Psoas muscle (tissue), 8 donors: Measurements from ENCODE around the gene USP21. TPM values are rescaled to one million over a fixed set of nuclear protein-coding genes. Genes with fewer than 3 reads are reported as not detected.
A peak's percentile ranks its signal among the peaks of the same experiment; 100 is the strongest.

Source experiments
- ATAC-seq, 4 donors: fragments of 200-7000 bp; cut with Tn5 transposase; one replicate each; pipeline ENCODE4 v1.9.1; 2020; ENCODE audit warnings: moderate library complexity in 3 of 4, mild to moderate bottlenecking in 2 of 4
- DNase-seq, 2 donors: peaks; one replicate each; pipeline ENCODE4 v3.0.0-alpha.2; 2020
- H3K27ac ChIP-seq: fragments of 200-600 bp; one replicate; pipeline ENCODE4 v1.8.0; 2022
- H3K27me3 ChIP-seq, 3 donors: fragments of 200-600 bp in 1 of 3; one replicate each; pipeline versions ENCODE4 v1.6.1 to v1.8.0; 2013 to 2022; ENCODE audit warnings: low read length in 2 of 3, mild to moderate bottlenecking in 2 of 3, moderate library complexity in 1 of 3; ENCODE audit not compliant: insufficient read depth in 3 of 3
- H3K36me3 ChIP-seq, 2 donors: fragments of 200-600 bp in 1 of 2; one replicate each; pipeline versions ENCODE4 v1.6.1 to v1.8.0; 2013 to 2022; ENCODE audit warnings: low read depth in 1 of 2, mild to moderate bottlenecking in 1 of 2, moderate library complexity in 1 of 2; ENCODE audit not compliant: insufficient read depth in 1 of 2
- H3K4me1 ChIP-seq: fragments of 200-600 bp; one replicate; pipeline ENCODE4 v1.8.0; 2022
- H3K4me3 ChIP-seq: fragments of 200-600 bp; one replicate; pipeline ENCODE4 v1.8.0; 2022; ENCODE audit warnings: mild to moderate bottlenecking
- H3K9me3 ChIP-seq: fragments of 200-600 bp; one replicate; pipeline ENCODE4 v1.8.0; 2022
- CTCF ChIP-seq: fragments of 200-600 bp; IDR thresholded peaks from one replicate; pipeline ENCODE4 v1.8.0; 2022; ENCODE audit warnings: antibody characterized with exemption
- WGBS, 3 donors: extraction: QIAGEN DNeasy Blood & Tissue Kit; methylation state at CpG; one replicate each; pipeline versions ENCODE4 v1.1.6 to v1.1.7; 2013; 5-methylcytosine and 5-hydroxymethylcytosine counted together
- intact Hi-C, 2 donors: fragments of 100-400 bp; cut with DNase I; formaldehyde crosslinking; loops; one replicate each; pipeline versions ENCODE4 v1.11.0 to v1.14.2; 2022
- polyA plus RNA-seq, 3 donors: library from polyadenylated mRNA; stranded (reverse); fragments of 200-250 nt; gene quantifications; one replicate each; pipeline ENCODE4 v1.2.3, GENCODE V29; 2013
- total RNA-seq, 4 donors: library from RNA; stranded (reverse); fragmentation: NEBNext Ultra II Directional in 2 of 4; extraction: Animal tissue kit (Norgen Biotek cat#: 25700) in 2 of 4; gene quantifications; one replicate each; pipeline versions ENCODE4 v1.2.1 to v1.2.4, GENCODE V29; 2021 to 2023
- donor health status: healthy with polysubstance abuse.
- donor health status: DM: no; HTN: no; CAD: no; lungs with moderate emphysema.
- donor health status: Bipolar disorder and iron deficiency.
- donor health status: healthy.
- donor health status: DM: yes; HTN: yes; CAD: no.
- donor health status: DM: no; HTN: no; CAD: no.
- donor health status: DM: no; HTN: no; CAD: no.
- donor health status: DM: yes; HTN: yes; CAD: no.

Gene USP21
- total and polyA plus RNA-seq, 7 donors = 13.4 to 47.3 (median 22.9) TPM

- Histone ChIP-seq H3K4me3 (peak overlapping the region; percentile 96), H3K27ac (peak overlapping the region; percentile 81), H3K36me3 (peaks cover 0 to 69% of the 10 kb centered on the region in 2 donors), H3K27me3 (no peaks in the 10 kb centered on the region), H3K9me3 (no peaks in the 10 kb centered on the region), H3K4me1 (peaks cover 30% of the 10 kb centered on the region)
- ATAC-seq = no peak
- no peak for TF ChIP-seq CTCF
- intact Hi-C loops = no loop called here
- DNase-seq = no peak
- 43 to 57% (median 53%) methylated on average over 14 of the region's 14 CpGs for WGBS, 3 donors
Observed at GRCh38 chr1:161164901-161165610, 5.8 kb downstream of the USP21 start.

- 0 to 1% (median 0%) methylated on average over 54 of the region's 54 CpGs for WGBS, 3 donors
- DNase-seq (peak; percentile 94 to 97), ATAC-seq (peak; percentile 95 to 98 (median 97))
- Histone ChIP-seq H3K9me3 (no peaks in the 10 kb centered on the region), H3K36me3 (peaks cover 0 to 73% of the 10 kb centered on the region in 2 donors), H3K4me3 (peak within 1 kb of the TSS; percentile 96), H3K27ac (peak within 1 kb of the TSS; percentile 81), H3K4me1 (peaks cover 22% of the 10 kb centered on the region), H3K27me3 (no peaks in the 10 kb centered on the region)
- intact Hi-C loops = no loop called here
- peak; percentile 25 for TF ChIP-seq CTCF
Observed at GRCh38 chr1:161165742-161166668, 6.7 kb downstream of the USP21 start, which contains the start of gene PPOX. Gene PPOX, plus strand, starts transcription at chr1:161166426. Its CDS starts 422 bp downstream, at chr1:161166848.

GRCh38 chr1:161166669-161167548, 7.6 kb downstream of the USP21 start:
- Histone ChIP-seq H3K4me1 (peaks cover 20% of the 10 kb centered on the region), H3K27me3 (no peaks in the 10 kb centered on the region), H3K9me3 (no peaks in the 10 kb centered on the region), H3K4me3 (peak overlapping the region; percentile 96), H3K27ac (peak overlapping the region; percentile 81), H3K36me3 (peaks cover 0 to 75% of the 10 kb centered on the region in 2 donors)
- intact Hi-C loops = no loop called here
- peak in 1 of 4 donors; percentile 5 for ATAC-seq
- no peak for DNase-seq
- no peak for TF ChIP-seq CTCF
- WGBS, 3 donors = 6 to 7% (median 7%) methylated on average over 32 to 33 of the region's 33 CpGs

- ATAC-seq (no peak), DNase-seq (peak in 1 of 2 donors; percentile 3)
- no peaks in the 10 kb centered on the region for H3K27me3 ChIP-seq
- intact Hi-C loops = no loop called here
- H3K36me3 ChIP-seq = peaks cover 6 to 75% of the 10 kb centered on the region in 2 donors
- H3K27ac ChIP-seq = no peak overlapping the region
- no peak overlapping the region for H3K4me3 ChIP-seq
- no peaks in the 10 kb centered on the region for H3K9me3 ChIP-seq
- H3K4me1 ChIP-seq = peaks cover 32% of the 10 kb centered on the region
- 92 to 93% (median 93%) methylated on average over 9 of the region's 9 CpGs for WGBS, 3 donors
- no peak for TF ChIP-seq CTCF
Observed at GRCh38 chr1:161168906-161169305, 9.6 kb downstream of the USP21 start.
